NOMO-1 treated with dmso at 0.1 percent for 144 hours (cell line): ENCODE results near the gene KRT83.

Experiments used
- DNase-seq: peaks from one replicate; lab custom pipeline; 2025; ENCODE audit not compliant: unreplicated experiment; lab: John Stamatoyannopoulos, UW

The KRT83 gene

GRCh38 chr12:52267266-52267665 is 53.9 kb downstream of the KRT83 start:
- DNase-seq: no peak

- DNase-seq: no peak
These were observed 54.7 kb downstream of the KRT83 start for GRCh38 chr12:52266514-52266913.

DNA sequence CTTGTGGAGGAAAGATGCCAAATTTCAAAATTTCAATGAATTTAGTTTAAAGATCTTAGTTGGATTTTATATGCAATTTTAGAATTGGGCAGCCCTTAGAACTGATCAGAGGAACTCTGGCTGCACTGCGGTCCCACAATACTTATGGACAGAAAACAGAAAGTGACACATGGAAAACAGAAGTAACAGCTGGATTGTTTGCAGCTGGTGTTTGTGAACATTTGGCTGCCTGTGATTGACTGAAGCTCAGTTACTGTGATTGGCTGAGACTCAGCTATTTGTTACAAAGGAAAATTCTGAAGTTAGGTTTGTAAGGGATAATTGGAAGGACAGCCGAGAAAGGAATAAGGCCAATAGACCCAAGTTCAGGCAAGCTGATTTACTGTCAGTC is 56.8 kb downstream of the KRT83 start:
- DNase-seq: no peak
